ENCODE measurements around the gene ALG12. TPM values are rescaled to one million over a fixed set of nuclear protein-coding genes. Genes with fewer than 3 reads are reported as not detected.

ALG12 gene
- total and polyA plus RNA-seq, 2 of the 13 experiments (the other 11 are each of a cell fraction or from before 2014, with no cell fraction given), result 7.8 to 15.8 TPM

DNA sequence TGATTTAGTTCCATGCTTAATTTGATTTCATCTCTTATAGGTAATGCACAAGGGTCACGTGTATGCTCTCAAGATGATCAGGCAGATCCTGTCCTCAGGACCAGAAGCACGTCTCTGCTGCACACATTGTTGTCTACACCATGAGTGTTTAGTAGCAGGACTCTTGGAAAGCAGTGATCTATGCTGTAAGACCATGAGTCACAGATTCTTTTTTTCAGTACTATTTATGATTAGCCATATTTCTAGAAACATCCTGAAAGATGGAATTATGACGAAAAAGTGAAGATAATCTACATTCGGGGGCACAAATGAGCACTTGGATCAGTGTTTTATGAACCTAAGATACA is 35.0 kb downstream of the ALG12 start:
- CTCF ChIA-PET (ENCODE audit: low intra/inter-chr PET ratio, low total read pairs), result no interaction called here

DNA sequence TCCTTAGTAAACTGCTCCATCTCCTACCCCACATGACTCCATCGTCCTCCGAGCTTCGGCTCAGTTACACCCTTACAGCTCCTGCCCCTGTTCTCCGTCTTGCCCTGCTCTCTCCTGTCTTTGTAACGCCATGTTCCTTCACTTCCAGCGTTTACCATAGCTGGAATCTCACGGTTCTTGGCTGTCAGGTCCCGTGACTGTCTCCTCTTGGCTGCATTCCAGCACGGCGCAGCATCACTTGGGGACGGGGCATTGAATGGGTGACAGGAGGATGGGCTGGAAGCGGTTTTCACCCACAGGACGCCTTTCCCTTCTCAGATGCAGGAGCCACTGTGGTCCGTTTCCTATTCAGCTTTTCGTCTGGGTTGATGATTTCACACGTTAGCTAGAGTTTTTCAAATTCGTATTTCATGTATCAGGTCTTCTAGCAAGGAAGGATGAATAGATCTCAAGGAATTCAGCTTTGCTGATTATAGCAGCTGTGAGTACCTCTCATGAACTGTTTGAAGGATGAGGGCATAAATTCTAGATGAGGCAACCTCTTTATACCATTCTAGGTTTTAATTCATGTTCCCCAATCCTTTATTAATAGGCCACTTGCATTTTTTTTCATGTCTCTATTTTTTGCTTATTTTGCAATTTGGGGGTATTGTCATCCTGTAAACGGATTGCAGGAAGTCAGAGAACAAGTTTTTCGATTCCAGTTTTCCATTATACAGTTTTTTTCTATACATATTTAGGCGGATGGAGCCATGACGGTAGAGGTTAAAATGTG is 35.5 kb downstream of the ALG12 start:
- no peaks in the 10 kb centered on the region; the same call in 1 of the 2 replicates for H4K20me1 ChIP-seq (ENCODE audit: insufficient read depth, low read length)
- FAIRE-seq (no peak), DNase-seq (ENCODE audit: low spot score) (no peak), ATAC-seq (no peak)
- ChIA-PET CTCF (ENCODE audit: low intra/inter-chr PET ratio, low total read pairs) (no interaction called here), POLR2A (no interaction called here)
- H3K4me2 ChIP-seq (ENCODE audit: low read depth, low read length), result no peak overlapping the region
- H3K4me3 ChIP-seq (replicated peaks in 1 of 3; ENCODE audit: insufficient read depth in 1 of 3, low read depth in 2 of 3, low read length in 3 of 3), result no peak overlapping the region
- intact Hi-C loops (cut with micrococcal nuclease; ENCODE audit: unreplicated experiment), result no loop called here
- H3K27me3 ChIP-seq (ENCODE audit: control insufficient read depth in 1 of 2, insufficient read depth in 2 of 2, low read length in 2 of 2), result no peaks in the 10 kb centered on the region
- in situ Hi-C loops (cut with HindIII; ENCODE audit: extremely low pct_ligation_motif_present, low pct_unique_long_range_greater_than_20kb), result no loop called here
- no peaks in the 10 kb centered on the region for H3K9me3 ChIP-seq (ENCODE audit: low read length)
- H3K79me2 ChIP-seq (ENCODE audit: insufficient read depth, low read length), result peaks cover 37% of the 10 kb centered on the region
- no peak overlapping the region for H3K9ac ChIP-seq (ENCODE audit: insufficient read depth, low read depth, low read length)
- peaks cover 12 to 40% of the 10 kb centered on the region in 2 experiments; a peak in 4 of 5 replicates for H3K36me3 ChIP-seq (replicated peaks in 1 of 2; ENCODE audit: control insufficient read depth in 1 of 2, insufficient read depth in 2 of 2, low read length in 2 of 2)
- no peak overlapping the region for H2AFZ ChIP-seq (ENCODE audit: low read length)
- 94% methylated on average over 21 of the region's 21 CpGs for WGBS (ENCODE audit: low lambda C conversion rate)
- TF ChIP-seq ZNF33A (CRISPR knock-in tag; IDR thresholded peaks at IDR 0.05; ENCODE audit: borderline replicate concordance) (no peak), NFE2L2 (IDR thresholded peaks at IDR 0.05; ENCODE audit: low read length) (no peak), NAIF1 (CRISPR knock-in tag; IDR thresholded peaks at IDR 0.05; ENCODE audit: borderline replicate concordance) (no peak), HNF4G (IDR thresholded peaks at IDR 0.05; ENCODE audit: borderline replicate concordance, low read depth, low read length) (no peak), HNF4G (CRISPR knock-in tag; IDR thresholded peaks at IDR 0.05; ENCODE audit: borderline replicate concordance, low read depth) (no peak), MAFK (conservative IDR thresholded peaks at IDR 0.05 in 1 of 2, IDR thresholded peaks at IDR 0.05 in 1 of 2; ENCODE audit: low read length in 2 of 2) (peak; percentile 76 to 87), RBM22 (optimal IDR thresholded peaks at IDR 0.05; ENCODE audit: low read length) (peak; percentile 51), MAFF (IDR thresholded peaks at IDR 0.05; ENCODE audit: low read depth, low read length) (peak; percentile 81), ARID2 (CRISPR knock-in tag; IDR thresholded peaks at IDR 0.05; ENCODE audit: borderline replicate concordance) (no peak), AHR (CRISPR knock-in tag; IDR thresholded peaks at IDR 0.05) (no peak), ZNF780A (CRISPR knock-in tag; IDR thresholded peaks at IDR 0.05) (no peak), RAD21 (CRISPR knock-in tag; IDR thresholded peaks at IDR 0.05) (no peak)
- TF ChIP-seq, protein P1, sequence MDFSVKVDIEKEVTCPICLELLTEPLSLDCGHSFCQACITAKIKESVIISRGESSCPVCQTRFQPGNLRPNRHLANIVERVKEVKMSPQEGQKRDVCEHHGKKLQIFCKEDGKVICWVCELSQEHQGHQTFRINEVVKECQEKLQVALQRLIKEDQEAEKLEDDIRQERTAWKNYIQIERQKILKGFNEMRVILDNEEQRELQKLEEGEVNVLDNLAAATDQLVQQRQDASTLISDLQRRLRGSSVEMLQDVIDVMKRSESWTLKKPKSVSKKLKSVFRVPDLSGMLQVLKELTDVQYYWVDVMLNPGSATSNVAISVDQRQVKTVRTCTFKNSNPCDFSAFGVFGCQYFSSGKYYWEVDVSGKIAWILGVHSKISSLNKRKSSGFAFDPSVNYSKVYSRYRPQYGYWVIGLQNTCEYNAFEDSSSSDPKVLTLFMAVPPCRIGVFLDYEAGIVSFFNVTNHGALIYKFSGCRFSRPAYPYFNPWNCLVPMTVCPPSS (IDR thresholded peaks at IDR 0.05), result no peak
- TF ChIP-seq, protein P2, sequence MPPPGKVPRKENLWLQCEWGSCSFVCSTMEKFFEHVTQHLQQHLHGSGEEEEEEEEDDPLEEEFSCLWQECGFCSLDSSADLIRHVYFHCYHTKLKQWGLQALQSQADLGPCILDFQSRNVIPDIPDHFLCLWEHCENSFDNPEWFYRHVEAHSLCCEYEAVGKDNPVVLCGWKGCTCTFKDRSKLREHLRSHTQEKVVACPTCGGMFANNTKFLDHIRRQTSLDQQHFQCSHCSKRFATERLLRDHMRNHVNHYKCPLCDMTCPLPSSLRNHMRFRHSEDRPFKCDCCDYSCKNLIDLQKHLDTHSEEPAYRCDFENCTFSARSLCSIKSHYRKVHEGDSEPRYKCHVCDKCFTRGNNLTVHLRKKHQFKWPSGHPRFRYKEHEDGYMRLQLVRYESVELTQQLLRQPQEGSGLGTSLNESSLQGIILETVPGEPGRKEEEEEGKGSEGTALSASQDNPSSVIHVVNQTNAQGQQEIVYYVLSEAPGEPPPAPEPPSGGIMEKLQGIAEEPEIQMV (CRISPR knock-in tag; IDR thresholded peaks at IDR 0.05; ENCODE audit: low read depth), result no peak
- H3K4me1 ChIP-seq (ENCODE audit: insufficient read depth, low read length), result no peaks in the 10 kb centered on the region
- no TSS peak for BruUV-seq (replicated peaks)
- H3K27ac ChIP-seq (ENCODE audit: extremely low read length, insufficient read depth, low read length), result no peak overlapping the region

More for the DNA sequence above, 35.0 kb downstream of the ALG12 start:
- H3K27me3 ChIP-seq (ENCODE audit: control insufficient read depth in 1 of 2, insufficient read depth in 2 of 2, low read length in 2 of 2), result no peaks in the 10 kb centered on the region
- no peak overlapping the region for H3K9ac ChIP-seq (ENCODE audit: insufficient read depth, low read depth, low read length)
- H4K20me1 ChIP-seq (ENCODE audit: insufficient read depth, low read length), result no peaks in the 10 kb centered on the region; the same call in 1 of the 2 replicates
- no peak overlapping the region for H2AFZ ChIP-seq (ENCODE audit: low read length)
- H3K4me3 ChIP-seq (replicated peaks in 1 of 3; ENCODE audit: insufficient read depth in 1 of 3, low read depth in 2 of 3, low read length in 3 of 3), result no peak overlapping the region
- no peak overlapping the region for H3K4me2 ChIP-seq (ENCODE audit: low read depth, low read length)
- H3K36me3 ChIP-seq (replicated peaks in 1 of 2; ENCODE audit: control insufficient read depth in 1 of 2, insufficient read depth in 2 of 2, low read length in 2 of 2), result peaks cover 12 to 43% of the 10 kb centered on the region in 2 experiments; a peak in 4 of 5 replicates
- intact Hi-C loops (cut with micrococcal nuclease; ENCODE audit: unreplicated experiment) (no loop called here), in situ Hi-C loops (cut with HindIII; ENCODE audit: extremely low pct_ligation_motif_present, low pct_unique_long_range_greater_than_20kb) (no loop called here)
- H3K4me1 ChIP-seq (ENCODE audit: insufficient read depth, low read length), result no peaks in the 10 kb centered on the region
- no peak overlapping the region for H3K27ac ChIP-seq (ENCODE audit: extremely low read length, insufficient read depth, low read length)
- BruUV-seq (replicated peaks), result no TSS peak
- ATAC-seq, result no peak
- TF ChIP-seq CENPT (CRISPR knock-in tag; IDR thresholded peaks at IDR 0.05; ENCODE audit: low read depth) (no peak), ZNF605 (CRISPR knock-in tag; IDR thresholded peaks at IDR 0.05) (no peak), NFE2 (CRISPR knock-in tag; IDR thresholded peaks at IDR 0.05) (no peak), ZNF33A (CRISPR knock-in tag; IDR thresholded peaks at IDR 0.05; ENCODE audit: borderline replicate concordance) (no peak)
- H3K79me2 ChIP-seq (ENCODE audit: insufficient read depth, low read length), result peaks cover 35% of the 10 kb centered on the region
- POLR2A ChIA-PET, result no interaction called here
- 96% methylated on average over 4 of the region's 4 CpGs for WGBS (ENCODE audit: low lambda C conversion rate)
- FAIRE-seq, result no peak
- no peaks in the 10 kb centered on the region for H3K9me3 ChIP-seq (ENCODE audit: low read length)
- no peak for DNase-seq (ENCODE audit: low spot score)
